CD8-positive, alpha-beta memory T cell (primary cell): ENCODE measurements around the gene MARVELD2. TPM values are rescaled to one million over a fixed set of nuclear protein-coding genes. Genes with fewer than 3 reads are reported as not detected.
"Not testable (repeated sequence)": the region's sequence is repeated elsewhere in the genome, so short reads cannot be mapped to it uniquely, and the experiment has no call there.

Experiments
- CTCF ChIA-PET: fragments of 350-600 bp; sonication (Branson Sonifier 250); formaldehyde crosslinking; loops from one replicate; lab custom pipeline; 2021; ENCODE audit warnings: antibody characterized with exemption; lab: Charles Lee
- POLR2A ChIA-PET: fragments of 350-600 bp; sonication (Branson Sonifier 250); formaldehyde crosslinking; loops from one replicate; lab custom pipeline; 2021; ENCODE audit warnings: antibody characterized with exemption; lab: Charles Lee
- DNase-seq, 5 donors: peaks; one replicate each; pipeline versions ENCODE4 v3.0.0 to v3.0.0-alpha.2; 2020 to 2022; ENCODE audit warnings: mixed read lengths in 1 of 5
- H3K27ac ChIP-seq: one replicate; pipeline ENCODE4 v1.7.0; 2013; ENCODE audit warnings: low read depth, mild to moderate bottlenecking, low read length, moderate library complexity
- H3K27me3 ChIP-seq: 2 replicates; pipeline ENCODE4 v1.7.0; 2013; ENCODE audit warnings: low read length, mild to moderate bottlenecking; ENCODE audit not compliant: insufficient read depth, poor library complexity, severe bottlenecking
- H3K36me3 ChIP-seq: 2 replicates; pipeline ENCODE4 v1.7.0; 2013; ENCODE audit warnings: mild to moderate bottlenecking, low read length, moderate library complexity; ENCODE audit not compliant: insufficient read depth
- H3K4me1 ChIP-seq: 2 replicates; pipeline ENCODE4 v1.7.0; 2013; ENCODE audit warnings: mild to moderate bottlenecking, low read length, moderate library complexity; ENCODE audit not compliant: insufficient read depth
- H3K4me3 ChIP-seq: 2 replicates; pipeline ENCODE4 v1.7.0; 2013; ENCODE audit warnings: mild to moderate bottlenecking, low read length
- H3K9me3 ChIP-seq: 2 replicates; pipeline ENCODE4 v1.7.0; 2013; ENCODE audit warnings: mild to moderate bottlenecking, low read length
- H3K27ac Mint-ChIP-seq, 8 donors: one replicate each; pipeline ENCODE4 v1.8.0; 2020 to 2021; ENCODE audit warnings: mixed read lengths in 8 of 8, mild to moderate bottlenecking in 6 of 8, inconsistent platforms in 3 of 8, moderate library complexity in 3 of 8
- H3K27me3 Mint-ChIP-seq, 2 donors: one replicate each; pipeline ENCODE4 v1.8.0; 2020 to 2021; ENCODE audit warnings: mixed read lengths in 2 of 2, mild to moderate bottlenecking in 1 of 2, moderate library complexity in 1 of 2
- H3K36me3 Mint-ChIP-seq, 3 donors: one replicate each; pipeline ENCODE4 v1.8.0; 2020 to 2021; ENCODE audit warnings: mixed read lengths in 3 of 3, inconsistent platforms in 1 of 3, mild to moderate bottlenecking in 1 of 3
- H3K4me1 Mint-ChIP-seq, 3 donors: one replicate each; pipeline ENCODE4 v1.8.0; 2020 to 2021; ENCODE audit warnings: mixed read lengths in 3 of 3, inconsistent platforms in 1 of 3, mild to moderate bottlenecking in 1 of 3
- H3K4me3 Mint-ChIP-seq, 7 donors: one replicate each; pipeline ENCODE4 v1.8.0; 2020 to 2021; ENCODE audit warnings: mixed read lengths in 7 of 7, mild to moderate bottlenecking in 6 of 7, moderate library complexity in 4 of 7, inconsistent platforms in 2 of 7
- H3K9me3 Mint-ChIP-seq, 5 donors: one replicate each; pipeline ENCODE4 v1.8.0; 2020 to 2022; ENCODE audit warnings: mixed read lengths in 5 of 5, mild to moderate bottlenecking in 3 of 5, moderate library complexity in 2 of 5, inconsistent platforms in 1 of 5
- polyA plus RNA-seq: library from polyadenylated mRNA; unstranded; fragments of 300-500 nt; fragmentation: Illumina TruSeq; gene quantifications from one replicate; pipeline ENCODE4 v1.2.3, GENCODE V29; 2021
- total RNA-seq, 2 experiments: library from RNA; stranded (reverse); gene quantifications; one replicate each; pipeline ENCODE4 v1.2.3, GENCODE V29; 2021

MARVELD2 gene
- total and polyA plus RNA-seq, 3 experiments from 2014 or later = 0.39 to 1.4 (median 0.40) TPM

DNA sequence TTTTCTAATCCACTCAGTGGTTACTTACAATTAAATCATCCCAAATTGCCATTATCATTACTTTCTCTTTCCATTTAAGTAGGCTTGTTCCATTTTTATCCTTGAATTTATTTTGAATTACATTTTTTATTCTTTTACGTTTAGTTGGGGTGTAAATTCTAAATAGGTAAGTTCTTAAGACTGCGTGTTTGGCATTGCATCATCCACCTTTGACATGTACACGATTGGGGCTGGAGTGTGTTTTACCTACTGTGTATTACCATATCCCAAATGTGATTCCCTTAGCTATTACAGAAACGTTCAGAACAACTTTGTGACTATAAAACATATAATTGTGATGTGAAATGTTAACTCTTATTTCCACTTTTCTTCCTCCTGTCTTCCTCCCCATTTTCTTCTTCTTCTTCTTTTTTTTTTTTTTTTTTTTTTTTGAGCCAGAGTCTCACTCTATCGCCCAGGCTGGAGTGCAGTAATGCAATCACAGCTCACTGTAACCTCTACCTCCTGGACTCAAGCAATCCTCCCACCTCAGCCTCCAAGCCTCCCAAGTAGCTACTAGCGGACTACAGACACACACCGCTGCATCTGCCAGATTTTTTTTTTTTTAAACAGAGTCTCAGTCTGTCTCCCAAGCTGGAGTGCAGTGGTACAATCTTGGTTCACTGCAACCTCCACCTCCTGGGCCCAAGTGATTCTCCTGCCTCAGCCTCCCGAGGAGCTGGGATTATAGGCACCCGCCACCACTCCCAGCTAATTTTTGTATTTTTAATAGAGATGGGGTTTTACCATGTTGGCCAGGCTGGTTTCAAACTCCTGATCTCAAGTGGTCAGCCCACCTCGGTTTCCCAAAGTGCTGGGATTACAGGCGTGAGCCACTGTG is 16.7 kb downstream of the MARVELD2 start:
- Histone ChIP-seq H3K9me3 (no peaks in the 10 kb centered on the region), H3K27ac (no peak overlapping the region), H3K36me3 (no peaks in the 10 kb centered on the region), H3K4me3 (no peak overlapping the region), H3K27me3 (no peaks in the 10 kb centered on the region), H3K4me1 (no peaks in the 10 kb centered on the region)
- no peak for DNase-seq
- no peaks in the 10 kb centered on the region for H3K9me3 Mint-ChIP-seq
- H3K4me1 Mint-ChIP-seq = no peaks in the 10 kb centered on the region
- ChIA-PET CTCF (no interaction called here), POLR2A (no interaction called here)
- H3K27ac Mint-ChIP-seq = no peak overlapping the region
- H3K4me3 Mint-ChIP-seq = no peak overlapping the region
- H3K27me3 Mint-ChIP-seq = peaks cover 0 to 2% of the 10 kb centered on the region in 2 donors
- peaks cover 3 to 5% (median 3%) of the 10 kb centered on the region in 3 donors for H3K36me3 Mint-ChIP-seq

GRCh38 chr5:69432412-69433206 is 17.7 kb downstream of the MARVELD2 start:
- Histone ChIP-seq H3K4me1 (no peaks in the 10 kb centered on the region), H3K9me3 (no peaks in the 10 kb centered on the region), H3K36me3 (no peaks in the 10 kb centered on the region), H3K27ac (no peak overlapping the region), H3K4me3 (no peak overlapping the region), H3K27me3 (no peaks in the 10 kb centered on the region)
- no peak overlapping the region for H3K4me3 Mint-ChIP-seq
- H3K36me3 Mint-ChIP-seq = peaks cover 3 to 5% (median 3%) of the 10 kb centered on the region in 3 donors
- peaks cover 0 to 2% of the 10 kb centered on the region in 2 donors for H3K27me3 Mint-ChIP-seq
- no peak for DNase-seq
- no peaks in the 10 kb centered on the region for H3K4me1 Mint-ChIP-seq
- H3K9me3 Mint-ChIP-seq = no peaks in the 10 kb centered on the region
- H3K27ac Mint-ChIP-seq = peak overlapping the region in 1 of 8 donors; percentile 14
- CTCF ChIA-PET = no interaction called here
- POLR2A ChIA-PET = no interaction called here

DNA sequence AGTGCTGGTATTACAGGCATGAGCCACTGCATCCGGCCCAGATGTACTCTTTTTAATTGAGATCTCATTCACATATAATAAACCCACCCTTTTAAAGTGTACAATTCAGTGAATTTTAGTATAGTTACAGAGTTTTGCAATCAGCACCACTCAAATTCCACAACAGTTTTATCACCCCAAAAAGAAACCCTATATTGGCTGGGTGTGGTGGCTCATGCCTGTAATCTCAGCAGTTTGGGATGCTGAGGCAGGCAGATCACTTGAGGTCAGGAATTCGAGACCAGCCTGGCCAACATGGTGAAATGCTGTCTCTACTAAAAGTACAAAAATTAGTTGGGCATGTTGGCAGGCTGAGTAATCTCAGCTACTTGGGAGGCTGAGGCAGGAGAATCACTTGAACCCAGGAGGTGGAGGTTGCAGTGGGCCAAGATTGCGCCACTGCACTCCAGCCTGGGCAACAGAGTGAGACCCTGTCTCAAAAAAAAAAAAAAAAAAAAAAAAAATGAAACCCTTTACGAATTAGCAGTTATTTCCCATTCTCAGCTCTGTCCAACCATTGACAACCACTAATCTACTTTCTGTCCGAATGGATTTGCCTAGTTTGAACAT is 20.5 kb downstream of the MARVELD2 start:
- H3K27ac Mint-ChIP-seq, H3K27ac ChIP-seq, H3K4me1 ChIP-seq, H3K27me3 Mint-ChIP-seq, CTCF ChIA-PET, H3K36me3 Mint-ChIP-seq, POLR2A ChIA-PET, H3K4me1 Mint-ChIP-seq, DNase-seq, H3K4me3 Mint-ChIP-seq, H3K27me3 ChIP-seq, H3K9me3 ChIP-seq, H3K36me3 ChIP-seq, H3K4me3 ChIP-seq, H3K9me3 Mint-ChIP-seq: not testable (repeated sequence)

- Histone ChIP-seq H3K27me3 (no peaks in the 10 kb centered on the region), H3K27ac (no peak overlapping the region), H3K4me1 (no peaks in the 10 kb centered on the region), H3K4me3 (no peak overlapping the region), H3K9me3 (no peaks in the 10 kb centered on the region), H3K36me3 (no peaks in the 10 kb centered on the region)
- H3K27ac Mint-ChIP-seq = no peak overlapping the region
- H3K4me3 Mint-ChIP-seq = no peak overlapping the region
- POLR2A ChIA-PET = no interaction called here
- CTCF ChIA-PET = no interaction called here
- no peaks in the 10 kb centered on the region for H3K36me3 Mint-ChIP-seq
- no peaks in the 10 kb centered on the region for H3K4me1 Mint-ChIP-seq
- H3K27me3 Mint-ChIP-seq = peaks cover 0 to 3% of the 10 kb centered on the region in 2 donors
- no peaks in the 10 kb centered on the region for H3K9me3 Mint-ChIP-seq
- no peak for DNase-seq
Observed at GRCh38 chr5:69444127-69444754, 29.3 kb downstream of the MARVELD2 start.

DNA sequence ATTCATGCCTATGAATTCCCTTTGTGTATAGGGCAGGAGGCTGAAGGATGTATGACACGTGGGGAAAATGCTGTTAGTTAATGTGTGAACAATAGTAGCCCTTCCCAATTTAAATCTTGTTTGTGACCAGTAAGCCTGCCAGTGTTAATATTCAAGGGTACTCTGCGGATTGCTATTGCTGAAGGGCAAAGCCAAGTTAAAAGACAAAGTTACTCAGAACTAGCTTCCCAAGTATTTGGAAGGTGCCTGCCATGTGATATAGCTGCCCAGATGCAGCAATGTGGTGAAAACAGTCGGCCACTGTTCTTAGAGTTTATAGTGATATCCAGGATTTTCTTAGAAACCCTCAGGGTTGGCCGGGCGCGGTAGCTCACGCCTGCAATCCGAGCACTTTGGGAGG is 34.6 kb downstream of the MARVELD2 start:
- H3K36me3 Mint-ChIP-seq = no peaks in the 10 kb centered on the region
- CTCF ChIA-PET = no interaction called here

GRCh38 chr5:69450116-69450515 is 35.2 kb downstream of the MARVELD2 start:
- CTCF ChIA-PET = no interaction called here
- Mint-ChIP-seq H3K27me3 (peaks cover 9 to 20% of the 10 kb centered on the region in 2 donors), H3K4me1 (no peaks in the 10 kb centered on the region), H3K27ac (no peak overlapping the region), H3K36me3 (no peaks in the 10 kb centered on the region), H3K9me3 (no peaks in the 10 kb centered on the region), H3K4me3 (no peak overlapping the region)
- Histone ChIP-seq H3K4me1 (no peaks in the 10 kb centered on the region), H3K36me3 (no peaks in the 10 kb centered on the region), H3K9me3 (no peaks in the 10 kb centered on the region), H3K27me3 (no peaks in the 10 kb centered on the region), H3K27ac (no peak overlapping the region), H3K4me3 (no peak overlapping the region)
- DNase-seq = no peak
- POLR2A ChIA-PET = interaction anchor here (0.5 kb wide), 1 partner anchor 46 kb away, joined by 5 read pairs; no protein-coding TSS in a partner anchor

More for the DNA sequence above, 34.6 kb downstream of the MARVELD2 start:
- H3K9me3 ChIP-seq = no peaks in the 10 kb centered on the region
- H3K4me1 ChIP-seq = no peaks in the 10 kb centered on the region
- H3K4me1 Mint-ChIP-seq = no peaks in the 10 kb centered on the region
- DNase-seq = no peak
- H3K36me3 ChIP-seq = no peaks in the 10 kb centered on the region
- no peaks in the 10 kb centered on the region for H3K9me3 Mint-ChIP-seq
- POLR2A ChIA-PET = interaction anchor here (0.5 kb wide), 1 partner anchor 46 kb away, joined by 5 read pairs; no protein-coding TSS in a partner anchor
- H3K4me3 Mint-ChIP-seq = no peak overlapping the region
- H3K27ac ChIP-seq = no peak overlapping the region
- no peak overlapping the region for H3K27ac Mint-ChIP-seq
- H3K27me3 ChIP-seq = no peaks in the 10 kb centered on the region
- H3K27me3 Mint-ChIP-seq = peaks cover 6 to 16% of the 10 kb centered on the region in 2 donors
- H3K4me3 ChIP-seq = no peak overlapping the region

DNA sequence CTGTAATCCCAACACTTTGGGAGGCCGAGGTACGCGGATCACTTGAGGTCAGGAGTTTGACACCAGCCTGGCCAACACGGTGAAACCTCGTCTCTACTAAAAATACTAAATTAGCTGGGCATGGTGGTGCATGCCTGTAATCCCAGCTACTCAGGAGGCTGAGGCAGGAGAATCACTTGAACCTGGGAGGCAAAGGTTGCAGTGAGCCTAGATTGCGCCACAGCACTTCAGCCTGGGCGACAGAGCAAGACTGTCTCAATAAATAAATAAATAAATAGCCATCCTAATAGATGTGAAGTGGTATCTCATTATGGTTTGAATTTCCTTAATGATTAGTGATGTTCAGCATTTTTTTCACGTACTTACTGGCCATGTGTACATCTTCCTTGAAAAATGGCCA is 35.6 kb downstream of the MARVELD2 start:
- H3K36me3 Mint-ChIP-seq, H3K9me3 Mint-ChIP-seq, H3K27me3 ChIP-seq, H3K27ac ChIP-seq, H3K4me3 ChIP-seq, CTCF ChIA-PET, DNase-seq, H3K27ac Mint-ChIP-seq, H3K36me3 ChIP-seq, H3K4me1 Mint-ChIP-seq, H3K4me1 ChIP-seq, POLR2A ChIA-PET, H3K9me3 ChIP-seq, H3K4me3 Mint-ChIP-seq: not testable (repeated sequence)
- peaks cover 9 to 20% of the 10 kb centered on the region in 2 donors for H3K27me3 Mint-ChIP-seq
